Measurements from ENCODE around the gene BBS1.

DNA sequence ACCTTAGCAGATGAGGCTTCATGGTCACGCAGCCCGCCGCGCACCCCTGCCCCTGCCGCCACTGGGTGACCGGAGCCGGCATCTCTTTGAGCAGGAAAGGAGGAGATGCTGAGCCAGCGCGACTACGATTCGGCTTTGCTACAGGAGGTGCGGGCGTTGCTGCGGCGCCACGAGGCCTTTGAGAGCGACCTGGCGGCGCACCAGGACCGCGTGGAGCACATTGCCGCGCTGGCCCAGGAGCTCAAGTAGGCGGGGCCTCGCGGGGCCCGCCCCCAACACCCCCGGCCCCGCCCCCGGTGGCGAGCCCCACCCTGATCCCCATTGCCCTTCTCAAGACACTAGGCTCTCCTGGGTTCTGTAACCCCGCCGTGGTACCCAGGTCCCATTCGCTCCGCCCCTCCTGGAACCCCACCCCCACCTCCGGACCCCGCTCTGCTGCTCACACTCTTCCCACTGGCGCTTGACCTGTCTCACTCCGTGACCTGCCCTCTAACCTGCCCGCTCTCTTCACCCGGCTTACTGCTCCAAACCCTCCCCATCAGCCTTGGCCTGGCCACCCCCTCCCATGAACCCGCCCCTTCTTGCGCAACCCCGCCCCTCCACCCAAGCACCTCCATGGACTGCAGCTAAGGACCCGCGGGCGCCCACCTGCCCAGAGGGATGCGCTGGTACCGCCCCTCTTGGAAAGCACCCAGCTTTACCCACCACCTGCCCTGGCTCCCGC, 48.9 kb downstream of the BBS1 start:
- TF ChIP-seq CTCF (conservative IDR thresholded peaks at IDR 0.05 in 1 of 2, IDR thresholded peaks at IDR 0.05 in 1 of 2; ENCODE audit: extremely low read depth in 1 of 2, insufficient read depth in 1 of 2, low read depth in 1 of 2, low read length in 2 of 2) (no peak), EZH2 (IDR thresholded peaks at IDR 0.05; ENCODE audit: borderline replicate concordance, low read length) (no peak)

Data from mammary epithelial cell (primary cell).